ENCODE results near the gene RFT1.

RFT1 gene

DNA sequence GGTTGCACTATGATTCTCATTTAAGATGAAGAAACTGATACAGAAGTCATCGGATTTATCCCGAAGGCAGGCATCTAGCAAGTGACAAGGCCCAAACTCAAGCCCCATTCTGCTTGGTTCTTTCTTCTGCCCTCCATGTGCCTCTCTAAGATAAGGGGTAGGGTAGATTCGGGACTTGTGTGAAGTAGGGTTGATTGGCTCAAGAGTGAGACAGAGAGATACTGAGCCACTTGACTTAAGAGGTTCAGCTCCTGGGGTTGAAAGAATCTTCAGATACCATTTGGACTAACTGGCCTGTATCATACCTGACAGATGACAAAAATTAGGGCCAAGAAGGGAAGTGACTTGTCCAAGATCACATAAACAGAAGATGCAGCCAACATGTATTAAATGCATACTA lies 891 bp downstream of the RFT1 start:
- in situ Hi-C loops (cut with MboI; ENCODE audit: low sequenced_read_pairs) = no loop called here

DNA sequence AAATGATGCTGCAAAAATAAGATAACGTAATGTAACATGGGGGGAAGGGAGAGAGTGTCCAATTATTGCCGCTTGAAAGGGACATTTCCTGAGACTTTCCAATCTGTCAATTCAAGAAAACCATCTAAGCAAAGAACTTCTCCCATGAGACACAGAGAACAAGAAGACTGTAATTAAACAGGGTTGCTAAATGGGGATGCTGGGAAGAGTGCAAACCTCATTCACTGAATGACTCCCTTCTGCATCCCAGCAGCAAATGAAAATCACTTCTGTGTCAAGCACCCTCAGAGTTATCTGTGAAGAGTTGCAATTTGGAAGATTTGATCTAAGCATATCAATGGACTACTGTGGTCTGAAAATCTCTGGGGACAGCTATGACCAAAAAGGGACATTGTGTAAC lies 3.6 kb downstream of the RFT1 start:
- in situ Hi-C loops (cut with MboI; ENCODE audit: low sequenced_read_pairs) = no loop called here

GRCh38 chr3:53123953-53124352 lies 6.3 kb downstream of the RFT1 start:
- in situ Hi-C loops (cut with MboI; ENCODE audit: low sequenced_read_pairs) = no loop called here

GRCh38 chr3:53123510-53123909 lies 6.7 kb downstream of the RFT1 start:
- in situ Hi-C loops (cut with MboI; ENCODE audit: low sequenced_read_pairs) = no loop called here

GRCh38 chr3:53122933-53123305 lies 7.3 kb downstream of the RFT1 start:
- in situ Hi-C loops (cut with MboI; ENCODE audit: low sequenced_read_pairs) = no loop called here

- in situ Hi-C loops (cut with MboI; ENCODE audit: low sequenced_read_pairs) = no loop called here
Observed at GRCh38 chr3:53122255-53122932, 7.8 kb downstream of the RFT1 start.

DNA sequence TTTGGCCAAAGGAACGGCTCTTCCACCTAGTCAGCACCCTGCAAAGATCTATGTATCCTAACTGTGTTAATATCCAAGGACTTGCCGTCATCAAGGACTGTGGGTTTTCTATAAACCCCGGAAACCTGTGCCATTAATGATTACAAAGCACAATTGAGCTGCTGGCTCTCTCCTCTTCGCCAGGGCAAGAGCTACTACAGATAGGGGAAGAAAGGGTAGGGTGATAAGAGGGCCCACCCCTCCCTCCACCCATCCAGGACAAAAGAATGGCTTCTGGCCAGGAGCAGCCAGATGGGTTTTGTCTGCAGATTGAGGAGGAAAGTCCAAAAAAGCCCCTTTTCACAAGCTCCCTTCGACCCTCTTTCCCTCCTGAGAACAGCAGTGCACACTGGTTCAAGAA lies 9.9 kb downstream of the RFT1 start:
- in situ Hi-C loops (cut with MboI; ENCODE audit: low sequenced_read_pairs) = no loop called here

- in situ Hi-C loops (cut with MboI; ENCODE audit: low sequenced_read_pairs) = no loop called here
Observed at GRCh38 chr3:53116956-53117355, 13.3 kb downstream of the RFT1 start.

- in situ Hi-C loops (cut with MboI; ENCODE audit: low sequenced_read_pairs) = no loop called here
Observed at GRCh38 chr3:53114412-53115074, 15.7 kb downstream of the RFT1 start.

GRCh38 chr3:53114011-53114400 lies 16.2 kb downstream of the RFT1 start:
- in situ Hi-C loops (cut with MboI; ENCODE audit: low sequenced_read_pairs) = no loop called here

DNA sequence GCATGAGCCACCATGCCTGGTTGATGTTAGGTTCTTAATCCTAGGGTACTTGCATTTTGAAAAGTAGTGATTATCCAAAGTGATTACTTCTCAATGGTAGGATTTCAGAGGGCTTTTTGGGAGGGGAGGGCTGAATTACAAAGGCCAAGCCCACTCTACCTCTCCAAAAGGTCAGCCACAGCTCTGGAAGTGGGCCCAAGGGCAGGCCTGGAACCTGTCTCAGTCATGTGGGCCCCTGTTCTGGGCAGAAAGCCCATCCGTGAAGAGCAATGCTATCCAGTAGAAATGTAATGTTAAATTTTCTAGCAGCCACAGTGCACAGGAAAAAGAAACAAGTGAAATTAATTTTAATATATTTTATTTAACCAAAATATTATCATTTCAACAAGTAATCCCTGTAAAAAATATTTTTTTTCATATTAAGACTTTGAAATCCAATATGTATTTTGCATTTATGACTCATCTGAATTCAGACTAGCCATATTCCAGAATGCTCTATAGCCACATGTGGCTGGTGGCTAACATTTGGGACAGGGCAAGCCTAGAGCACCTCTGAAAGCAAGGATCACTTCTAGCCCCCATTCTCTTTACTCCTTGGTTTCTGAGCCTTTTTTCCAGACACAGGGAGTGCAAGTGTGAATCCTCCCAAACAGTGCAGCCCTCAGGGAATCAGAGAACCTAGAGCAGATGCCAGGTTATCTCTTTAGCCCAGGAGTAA lies 16.8 kb downstream of the RFT1 start:
- in situ Hi-C loops (cut with MboI; ENCODE audit: low sequenced_read_pairs) = no loop called here

GRCh38 chr3:53111822-53112221 lies 18.4 kb downstream of the RFT1 start:
- in situ Hi-C loops (cut with MboI; ENCODE audit: low sequenced_read_pairs) = no loop called here

GRCh38 chr3:53109891-53110771 lies 20.1 kb downstream of the RFT1 start:
- in situ Hi-C loops (cut with MboI; ENCODE audit: low sequenced_read_pairs) = no loop called here

DNA sequence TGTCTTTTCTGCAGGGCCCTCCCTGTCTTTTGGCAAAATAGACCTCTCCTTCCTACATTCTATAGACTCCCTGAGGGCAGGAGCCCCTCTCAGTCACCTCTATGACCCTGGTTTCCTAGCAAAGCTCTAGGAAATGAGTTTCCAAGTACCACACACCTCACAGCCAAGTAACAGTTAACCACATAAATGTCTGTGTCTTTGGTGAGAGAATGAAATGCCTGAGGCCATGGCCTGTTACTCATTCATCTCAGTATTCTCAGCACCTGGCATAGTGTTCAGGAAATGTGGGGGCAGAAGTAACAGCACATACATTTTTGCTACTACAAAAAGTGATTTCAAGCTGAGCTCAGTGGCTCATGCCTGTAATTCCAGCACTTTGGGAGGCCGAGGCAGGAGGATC lies 21.0 kb downstream of the RFT1 start:
- in situ Hi-C loops (cut with MboI; ENCODE audit: low sequenced_read_pairs) = no loop called here

- in situ Hi-C loops (cut with MboI; ENCODE audit: low sequenced_read_pairs) = no loop called here
Observed at GRCh38 chr3:53104762-53105161, 25.5 kb downstream of the RFT1 start.

- in situ Hi-C loops (cut with MboI; ENCODE audit: low sequenced_read_pairs) = no loop called here
Observed at GRCh38 chr3:53103397-53104296, 26.6 kb downstream of the RFT1 start.

DNA sequence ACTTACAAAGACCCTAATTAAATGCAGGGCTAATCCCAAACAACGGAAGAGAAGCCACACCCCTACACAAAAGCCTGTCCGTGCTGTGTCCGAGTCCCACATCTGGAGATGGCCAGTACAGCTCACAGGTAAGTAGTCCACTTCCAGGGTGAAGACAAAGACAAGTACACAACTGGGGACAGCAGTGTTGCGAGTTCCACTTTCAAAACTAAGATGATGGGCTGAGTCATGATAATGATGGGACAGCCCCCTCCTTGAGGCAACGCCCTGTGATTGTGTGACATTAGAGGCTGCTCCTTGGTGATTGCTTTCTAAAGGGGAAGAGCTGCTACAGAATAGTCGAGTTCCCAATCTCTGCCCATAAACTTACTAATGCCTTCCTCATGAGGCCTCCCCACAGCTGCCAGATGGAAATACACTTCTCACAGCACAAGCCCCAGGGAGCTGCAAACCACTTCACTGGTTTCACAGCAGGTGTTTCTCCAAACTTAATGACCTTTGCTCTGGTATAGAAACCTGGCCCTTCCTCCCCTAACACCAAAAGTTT lies 27.6 kb downstream of the RFT1 start:
- in situ Hi-C loops (cut with MboI; ENCODE audit: low sequenced_read_pairs) = no loop called here

DNA sequence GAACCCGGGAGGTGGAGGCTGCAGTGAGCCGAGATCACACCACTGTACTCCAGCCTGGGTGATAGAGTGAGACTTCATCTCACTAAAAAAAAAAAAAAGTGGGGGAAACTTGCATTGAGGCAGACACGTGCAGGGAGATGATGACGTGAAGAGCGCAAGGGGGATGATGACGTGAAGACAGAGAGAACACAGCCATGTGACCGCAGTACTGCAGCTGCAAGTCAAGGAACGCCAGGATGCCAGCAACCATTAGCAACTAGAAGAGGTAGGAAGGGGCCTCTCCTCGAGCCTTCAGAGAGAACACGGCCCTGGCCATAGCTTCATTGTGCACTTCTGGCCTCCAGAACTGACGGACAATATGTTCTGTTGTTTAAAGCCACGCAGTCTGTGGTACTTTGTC lies 28.3 kb downstream of the RFT1 start:
- in situ Hi-C loops (cut with MboI; ENCODE audit: low sequenced_read_pairs) = no loop called here

GRCh38 chr3:53100818-53101466 lies 29.3 kb downstream of the RFT1 start:
- in situ Hi-C loops (cut with MboI; ENCODE audit: low sequenced_read_pairs) = no loop called here

Data from hTERT RPE-1 (cell line).